Duodenal mucosa (tissue), 2 donors: ENCODE results near the gene DPH1.
"Not testable (repeated sequence)": the region's sequence is repeated elsewhere in the genome, so short reads cannot be mapped to it uniquely, and the experiment has no call there.

ENCODE experiments used
- H3K27ac ChIP-seq: one replicate; pipeline ENCODE4 v1.7.0; 2013; ENCODE audit warnings: low read depth, low read length
- H3K27me3 ChIP-seq, 2 donors: one replicate each; pipeline ENCODE4 v1.7.0; 2013; ENCODE audit warnings: low read length in 2 of 2, control low read depth in 1 of 2; ENCODE audit not compliant: insufficient read depth in 2 of 2, control insufficient read depth in 1 of 2
- H3K36me3 ChIP-seq, 2 donors: one replicate each; pipeline ENCODE4 v1.7.0; 2013; ENCODE audit warnings: low read length in 2 of 2, control low read depth in 1 of 2; ENCODE audit not compliant: insufficient read depth in 2 of 2, control insufficient read depth in 1 of 2
- H3K4me1 ChIP-seq, 2 donors: one replicate each; pipeline ENCODE4 v1.7.0; 2013; ENCODE audit warnings: low read length in 2 of 2, control low read depth in 1 of 2; ENCODE audit not compliant: insufficient read depth in 2 of 2, control insufficient read depth in 1 of 2
- H3K4me3 ChIP-seq, 2 donors: one replicate each; pipeline ENCODE4 v1.7.0; 2013; ENCODE audit warnings: low read length in 2 of 2, low read depth in 1 of 2
- H3K9ac ChIP-seq, 2 donors: one replicate each; pipeline ENCODE4 v1.7.0; 2013; ENCODE audit warnings: low read length in 2 of 2, low read depth in 1 of 2
- H3K9me3 ChIP-seq, 2 donors: one replicate each; pipeline ENCODE4 v1.7.0; 2013; ENCODE audit warnings: low read length in 2 of 2, control low read depth in 1 of 2; ENCODE audit not compliant: control insufficient read depth in 1 of 2

The DPH1 gene

GRCh38 chr17:2008332-2009126, 21.4 kb upstream of the DPH1 start:
- peaks cover 8 to 9% of the 10 kb centered on the region in 2 donors for H3K4me1 ChIP-seq
- H3K9ac ChIP-seq: no peak overlapping the region
- H3K27ac ChIP-seq: no peak overlapping the region

GRCh38 chr17:2009737-2010136, 20.2 kb upstream of the DPH1 start:
- Histone ChIP-seq H3K27ac (no peak overlapping the region), H3K36me3 (no peaks in the 10 kb centered on the region), H3K9me3 (no peaks in the 10 kb centered on the region), H3K9ac (no peak overlapping the region), H3K27me3 (no peaks in the 10 kb centered on the region), H3K4me1 (peaks cover 8 to 9% of the 10 kb centered on the region in 2 donors), H3K4me3 (no peak overlapping the region)

More at GRCh38 chr17:2008332-2009126, 21.4 kb upstream of the DPH1 start:
- no peaks in the 10 kb centered on the region for H3K36me3 ChIP-seq
- H3K4me3 ChIP-seq: no peak overlapping the region
- H3K9me3 ChIP-seq: no peaks in the 10 kb centered on the region
- no peaks in the 10 kb centered on the region for H3K27me3 ChIP-seq

GRCh38 chr17:2011411-2012371, 18.3 kb upstream of the DPH1 start:
- H3K27ac ChIP-seq: no peak overlapping the region
- H3K9me3 ChIP-seq: no peaks in the 10 kb centered on the region
- H3K4me1 ChIP-seq: peaks cover 8 to 9% of the 10 kb centered on the region in 2 donors
- H3K4me3 ChIP-seq: no peak overlapping the region
- no peaks in the 10 kb centered on the region for H3K36me3 ChIP-seq
- peaks cover 0 to 6% of the 10 kb centered on the region in 2 donors for H3K27me3 ChIP-seq
- no peak overlapping the region for H3K9ac ChIP-seq

GRCh38 chr17:2012499-2012898, 17.5 kb upstream of the DPH1 start:
- Histone ChIP-seq H3K9me3 (no peaks in the 10 kb centered on the region), H3K27ac (no peak overlapping the region), H3K9ac (no peak overlapping the region), H3K27me3 (peaks cover 6 to 7% of the 10 kb centered on the region in 2 donors), H3K4me3 (no peak overlapping the region), H3K4me1 (peaks cover 8 to 13% of the 10 kb centered on the region in 2 donors), H3K36me3 (no peaks in the 10 kb centered on the region)

DNA sequence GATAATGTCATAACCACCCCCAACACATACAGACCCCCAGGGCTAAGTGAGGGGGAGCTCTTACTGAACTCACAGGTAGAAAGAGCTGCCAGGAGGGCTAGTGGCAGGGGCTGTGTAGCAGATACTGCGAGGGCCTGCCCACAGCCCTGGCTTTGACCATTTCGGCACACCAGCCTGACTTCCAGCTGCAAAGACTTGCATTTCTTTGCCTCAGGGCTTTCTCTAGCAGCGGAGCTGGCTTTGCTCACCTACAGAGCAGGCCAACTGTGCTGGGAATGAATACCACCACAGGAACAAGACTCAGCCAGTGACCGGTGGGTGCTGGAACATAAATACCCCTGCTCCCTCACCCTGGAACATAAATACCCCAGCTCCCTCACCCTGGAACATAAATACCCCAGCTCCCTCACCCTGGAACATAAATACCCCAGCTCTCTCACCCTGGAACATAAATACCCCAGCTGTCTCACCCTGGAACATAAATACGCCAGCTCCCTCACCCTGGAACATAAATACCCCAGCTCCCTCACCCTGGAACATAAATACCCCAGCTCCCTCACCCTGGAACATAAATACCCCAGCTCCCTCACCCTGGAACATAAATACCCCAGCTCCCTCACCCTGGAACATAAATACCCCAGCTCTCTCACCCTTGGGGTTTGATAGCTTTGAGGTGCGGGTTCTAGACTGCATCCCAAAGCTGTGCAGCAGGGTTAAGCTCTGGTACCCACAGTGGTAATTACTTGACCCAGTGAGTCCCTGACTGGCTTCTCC, 16.5 kb upstream of the DPH1 start:
- not testable (repeated sequence) for H3K9ac ChIP-seq, H3K9me3 ChIP-seq, H3K36me3 ChIP-seq, H3K27ac ChIP-seq, H3K4me3 ChIP-seq
- Histone ChIP-seq H3K4me1 (peaks cover 8 to 14% of the 10 kb centered on the region in 2 donors), H3K27me3 (peaks cover 8 to 15% of the 10 kb centered on the region in 2 donors)

DNA sequence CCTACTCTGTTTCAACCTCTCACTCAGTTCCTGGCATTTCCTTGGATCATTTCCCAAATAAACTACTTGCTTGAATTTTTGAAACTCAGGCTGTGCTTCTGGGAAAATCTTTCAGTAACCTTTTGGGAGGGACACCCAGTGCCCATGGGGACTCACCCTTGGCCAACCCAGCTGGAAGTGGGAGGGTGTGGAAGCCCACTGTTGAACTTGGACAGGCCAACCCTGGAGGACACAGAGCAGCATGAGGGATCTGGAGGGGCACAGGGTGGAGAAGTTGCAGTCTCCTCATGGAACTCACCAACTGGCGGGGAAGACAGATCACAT, 16.0 kb upstream of the DPH1 start:
- H3K9ac ChIP-seq: no peak overlapping the region
- no peak overlapping the region for H3K4me3 ChIP-seq
- H3K9me3 ChIP-seq: no peaks in the 10 kb centered on the region
- H3K4me1 ChIP-seq: peaks cover 5 to 14% of the 10 kb centered on the region in 2 donors
- peaks cover 12 to 20% of the 10 kb centered on the region in 2 donors for H3K27me3 ChIP-seq
- no peak overlapping the region for H3K27ac ChIP-seq
- H3K36me3 ChIP-seq: no peaks in the 10 kb centered on the region

GRCh38 chr17:2015314-2015713, 14.6 kb upstream of the DPH1 start:
- no peaks in the 10 kb centered on the region for H3K9me3 ChIP-seq
- H3K36me3 ChIP-seq: no peaks in the 10 kb centered on the region
- H3K4me3 ChIP-seq: no peak overlapping the region
- no peak overlapping the region for H3K9ac ChIP-seq
- peaks cover 21 to 31% of the 10 kb centered on the region in 2 donors for H3K27me3 ChIP-seq
- no peak overlapping the region for H3K27ac ChIP-seq
- H3K4me1 ChIP-seq: peaks cover 4 to 14% of the 10 kb centered on the region in 2 donors

- Histone ChIP-seq H3K36me3 (no peaks in the 10 kb centered on the region), H3K4me1 (peaks cover under 1 to 9% of the 10 kb centered on the region in 2 donors), H3K9me3 (no peaks in the 10 kb centered on the region), H3K27me3 (peaks cover 22 to 34% of the 10 kb centered on the region in 2 donors), H3K27ac (no peak overlapping the region), H3K4me3 (no peak overlapping the region), H3K9ac (no peak overlapping the region)
Measured at GRCh38 chr17:2016494-2016893, 13.5 kb upstream of the DPH1 start.

- H3K9me3 ChIP-seq: no peaks in the 10 kb centered on the region
- no peak overlapping the region for H3K27ac ChIP-seq
- H3K4me3 ChIP-seq: peak overlapping the region in 1 of 2 donors; percentile 32
- no peak overlapping the region for H3K9ac ChIP-seq
- H3K4me1 ChIP-seq: peaks cover 0 to 5% of the 10 kb centered on the region in 2 donors
- H3K36me3 ChIP-seq: no peaks in the 10 kb centered on the region
- H3K27me3 ChIP-seq: peaks cover 23 to 36% of the 10 kb centered on the region in 2 donors
Measured at GRCh38 chr17:2017274-2017941, 12.5 kb upstream of the DPH1 start.
